Esophagus mucosa (tissue), 1 donor: Measurements from ENCODE around the gene TMEM269. TPM values are rescaled to one million over a fixed set of nuclear protein-coding genes. Genes with fewer than 3 reads are reported as not detected.
"Not testable (repeated sequence)": the region's sequence is repeated elsewhere in the genome, so short reads cannot be mapped to it uniquely, and the experiment has no call there.

Experiments used
- ATAC-seq: fragments of 200-7000 bp; cut with Tn5 transposase; one replicate; pipeline ENCODE4 v1.9.1; 2020
- total RNA-seq: library from RNA; stranded (reverse); gene quantifications from one replicate; pipeline ENCODE4 v1.2.4, GENCODE V29; 2023
- donor health status: DM: yes; HTN: yes; CAD: no.

The TMEM269 gene
- total RNA-seq, 1 donor from 2014 or later: 0.08 TPM

DNA sequence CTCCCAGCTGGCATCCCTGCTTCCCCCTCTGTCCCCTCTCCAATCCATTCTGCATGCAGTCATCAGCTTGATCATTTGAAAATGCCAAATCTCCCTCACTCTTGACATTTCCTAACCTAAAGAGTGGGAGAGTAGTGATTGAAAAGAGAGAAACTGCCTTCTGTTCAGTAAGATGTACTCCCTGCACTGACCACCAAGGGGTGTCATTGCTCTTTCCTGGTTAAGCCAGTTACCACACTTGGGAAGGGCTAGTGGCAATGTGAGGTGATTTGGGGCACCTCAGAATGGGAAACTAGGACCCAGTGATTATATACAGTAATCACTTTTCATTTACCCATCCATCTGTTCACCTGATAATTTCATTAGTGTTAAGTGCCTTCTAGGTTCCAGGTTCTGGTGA lies 6.9 kb upstream of the TMEM269 start:
- ATAC-seq: peak; percentile 65

DNA sequence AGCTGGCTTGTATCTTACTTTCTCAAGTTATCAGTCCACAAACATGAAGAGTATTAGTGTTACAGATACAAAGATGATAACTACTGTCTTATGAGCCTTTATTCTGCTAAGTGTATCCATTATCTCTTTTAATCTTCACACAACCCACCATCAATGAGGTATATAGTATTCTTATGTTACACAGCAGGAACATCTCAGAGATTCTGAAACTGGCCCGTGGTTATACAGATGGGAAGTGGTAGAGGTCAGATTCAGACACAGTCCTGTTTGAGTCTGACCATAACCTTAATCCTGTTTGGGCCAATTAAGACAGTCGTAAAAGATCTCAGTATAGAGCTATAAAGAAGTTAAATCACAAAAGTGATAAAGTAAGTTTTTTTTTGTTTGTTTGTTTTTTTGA lies 5.1 kb upstream of the TMEM269 start:
- ATAC-seq: no peak

DNA sequence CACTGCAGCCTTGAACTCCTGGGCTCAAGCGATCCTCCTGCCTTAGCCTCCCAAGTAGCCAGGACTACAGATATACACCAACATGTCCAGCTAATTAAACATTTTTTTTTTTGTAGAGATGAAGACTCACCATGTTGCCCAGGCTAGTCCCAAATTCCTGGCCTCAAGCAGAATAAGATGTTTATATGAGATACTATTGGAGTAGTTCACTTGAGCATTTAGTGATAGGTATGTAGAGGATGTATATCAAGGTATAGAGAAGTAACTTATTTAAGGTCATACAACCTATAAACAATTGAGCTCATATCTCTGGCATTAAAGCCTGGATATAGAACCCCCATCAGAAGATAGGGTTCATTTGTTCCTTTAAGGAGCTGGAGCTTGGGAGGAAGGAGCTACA lies 4.6 kb upstream of the TMEM269 start:
- ATAC-seq: no peak

DNA sequence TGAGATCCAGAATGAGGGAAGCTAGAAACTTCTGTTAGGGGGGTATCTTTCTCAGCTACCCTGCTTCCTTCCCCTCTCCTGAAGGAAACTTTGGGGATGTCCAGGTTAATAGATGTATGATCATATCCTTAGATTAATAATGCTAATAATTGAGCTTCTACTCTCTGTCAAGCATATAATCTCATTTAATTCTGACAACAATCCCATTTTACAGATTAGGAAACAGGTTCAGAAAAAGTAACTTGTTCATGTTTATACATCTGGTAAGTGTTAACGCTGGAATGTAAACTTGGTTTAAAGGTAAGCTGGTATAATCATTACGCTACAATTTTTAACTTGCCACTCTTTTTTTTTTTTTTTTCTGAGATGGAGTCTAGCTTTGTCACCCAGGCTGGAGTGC lies 1.7 kb upstream of the TMEM269 start:
- ATAC-seq: no peak

DNA sequence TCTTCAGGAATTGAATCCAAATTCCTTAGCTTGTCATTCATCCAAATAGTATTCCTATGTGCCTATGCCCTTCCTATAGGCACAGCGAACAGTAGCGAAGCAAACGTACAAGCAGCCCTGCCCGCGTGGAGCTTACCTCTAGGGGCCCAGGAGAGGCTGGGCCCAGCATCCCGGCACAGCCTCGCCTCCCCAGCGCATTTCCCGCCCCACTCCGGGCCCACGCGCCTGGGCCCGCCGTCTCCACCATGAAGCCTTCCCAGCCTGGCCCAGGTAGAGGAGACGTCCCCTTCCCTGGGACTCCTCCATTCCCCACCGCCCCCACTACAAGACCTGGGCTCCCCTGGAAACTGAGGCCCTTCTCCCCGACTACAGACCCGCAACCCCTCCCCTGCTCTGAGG lies 245 bp upstream of the TMEM269 start:
- ATAC-seq: peak; percentile 10

DNA sequence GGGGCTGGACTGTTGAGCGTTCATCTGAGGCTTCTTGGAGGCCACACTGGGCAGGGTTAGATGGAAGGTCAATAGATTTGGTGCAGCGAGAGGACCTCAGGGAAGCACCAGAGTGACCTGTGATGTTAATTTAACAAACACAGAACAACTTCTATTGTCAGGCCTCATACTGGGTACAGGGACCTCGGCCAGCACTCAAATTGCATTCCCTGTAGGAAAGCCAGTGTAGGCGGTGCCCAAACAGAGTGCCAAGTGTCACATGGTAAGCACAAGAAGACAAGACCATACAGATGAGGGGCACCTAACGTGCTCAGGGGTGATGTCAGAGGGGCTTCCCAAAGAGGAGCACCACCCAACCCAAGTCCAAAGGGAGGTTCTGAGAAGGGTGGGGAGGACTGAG lies 1.3 kb downstream of the TMEM269 start:
- no peak for ATAC-seq

DNA sequence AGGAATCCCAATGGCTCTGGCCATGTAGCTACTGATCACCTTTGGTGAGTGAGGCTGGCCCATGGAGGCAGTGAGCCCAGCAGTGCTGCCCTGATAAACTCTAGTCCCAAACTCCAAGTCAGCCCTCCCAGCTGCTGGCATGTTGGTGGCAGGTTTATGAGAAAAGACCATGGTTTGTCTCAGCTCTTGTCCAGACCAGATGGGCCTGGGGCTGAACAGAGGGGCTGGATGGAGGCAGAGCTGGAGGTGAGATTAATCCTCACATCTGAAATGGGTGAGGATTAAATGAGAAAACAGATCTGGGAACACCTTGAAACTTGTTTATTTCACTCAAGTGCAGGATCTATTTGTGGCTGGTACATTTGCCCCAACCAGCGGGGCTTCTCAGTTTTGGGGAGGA lies 3.2 kb downstream of the TMEM269 start:
- no peak for ATAC-seq

DNA sequence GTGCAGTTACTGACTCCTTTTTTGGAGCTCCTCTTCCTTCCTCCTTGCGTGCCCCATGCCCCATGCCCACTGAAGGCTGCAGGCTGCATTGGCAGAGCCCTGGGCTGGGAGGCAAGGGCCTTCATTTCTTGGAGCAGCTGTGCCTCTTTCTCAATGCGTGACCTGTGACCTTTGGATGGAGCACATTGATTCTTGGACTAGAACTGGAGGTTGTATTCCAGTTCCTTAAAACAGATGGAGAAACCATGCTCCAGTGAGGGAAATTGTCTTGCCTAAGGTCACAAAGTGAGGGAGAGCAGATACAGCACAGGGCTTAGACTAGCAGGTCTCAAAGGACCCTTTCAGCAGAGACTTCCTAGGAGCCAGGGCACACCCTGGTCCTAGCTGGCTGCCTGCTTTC lies 9.0 kb downstream of the TMEM269 start:
- no peak for ATAC-seq

DNA sequence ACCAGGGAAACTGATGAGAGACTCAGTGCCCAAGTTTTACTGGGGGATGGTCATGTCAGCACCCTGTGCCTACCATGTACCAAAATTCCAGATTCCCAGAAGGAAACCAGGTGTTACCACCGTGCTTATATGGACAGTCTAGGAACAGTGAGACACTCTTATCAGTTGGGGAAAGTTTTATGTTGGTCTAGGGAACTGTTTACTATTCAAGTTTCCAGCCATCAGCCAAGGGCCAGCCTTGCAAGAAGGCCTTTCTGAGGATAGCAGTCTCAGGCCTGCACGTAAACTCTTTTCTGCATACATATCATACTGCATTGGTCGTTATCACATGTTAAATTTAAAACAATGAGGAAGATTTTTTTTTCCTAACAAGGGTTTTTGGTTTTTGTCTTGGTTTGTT lies 12.6 kb downstream of the TMEM269 start:
- no peak for ATAC-seq

DNA sequence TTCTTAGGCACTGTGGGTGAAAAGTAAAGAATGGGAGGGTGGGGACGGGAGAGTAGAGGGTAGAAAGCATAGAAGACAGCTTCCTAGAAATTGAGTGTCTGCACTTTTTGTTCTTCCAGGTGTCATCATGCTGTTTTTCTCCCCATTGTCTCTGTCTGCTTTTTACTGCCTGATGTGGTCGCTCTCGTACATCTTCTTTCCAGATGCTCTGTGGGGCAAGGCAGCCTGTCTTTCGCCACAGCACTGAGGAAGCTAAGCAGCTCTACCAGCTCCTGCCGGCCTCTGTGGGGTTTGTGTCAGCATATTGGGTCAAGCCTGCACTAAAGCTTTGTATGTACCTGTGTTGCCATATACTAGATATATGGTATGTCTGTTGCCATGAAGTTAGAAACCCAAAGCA lies 13.2 kb downstream of the TMEM269 start:
- no peak for ATAC-seq

DNA sequence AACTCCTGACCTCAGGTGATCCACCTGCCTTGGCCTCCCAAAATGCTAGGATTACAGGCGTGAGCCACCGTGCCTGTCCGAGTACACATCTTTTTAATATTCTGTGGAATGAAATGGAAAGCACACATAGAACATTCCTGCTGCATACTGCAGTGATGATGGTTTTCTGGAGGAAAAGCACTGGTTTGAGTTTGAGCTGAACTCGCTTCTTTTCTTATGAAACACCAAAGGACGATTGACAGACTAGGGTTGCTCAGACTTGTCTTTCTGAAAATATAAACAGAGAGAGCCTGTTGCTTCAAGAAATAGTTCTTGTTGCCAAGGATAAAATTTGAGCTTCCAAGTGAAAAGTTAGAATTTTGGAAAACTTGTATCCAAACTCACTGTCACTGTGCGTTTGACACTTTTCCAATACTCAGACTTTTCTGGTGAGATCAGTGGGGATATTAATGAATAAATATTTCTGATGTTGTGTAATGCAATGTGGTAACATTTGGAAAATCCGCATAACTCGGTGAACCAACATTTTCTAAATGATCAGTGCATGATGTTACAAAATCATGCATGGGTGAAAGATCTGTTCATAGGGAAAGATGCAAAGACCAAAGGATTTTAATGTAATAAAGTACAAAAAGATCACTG lies 17.2 kb downstream of the TMEM269 start:
- no peak for ATAC-seq

DNA sequence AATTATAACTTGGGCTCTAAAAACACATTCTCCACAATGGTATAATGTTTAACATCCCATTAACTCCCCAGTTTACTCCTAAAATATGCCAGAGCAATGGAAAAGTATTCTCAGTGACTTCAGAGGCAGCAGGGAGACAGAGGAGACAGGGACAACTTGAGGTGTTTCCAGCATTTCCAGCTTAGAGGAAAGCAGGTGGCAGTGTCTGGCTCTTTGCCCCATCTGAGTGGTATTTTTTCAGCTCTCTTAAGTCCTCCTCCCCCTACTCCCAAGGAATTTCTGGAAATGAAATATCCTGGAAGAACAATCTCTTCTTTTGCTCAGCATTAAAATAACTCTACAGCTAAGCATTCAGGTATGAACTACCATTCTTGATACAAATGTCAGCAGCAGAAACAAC lies 21.4 kb downstream of the TMEM269 start:
- no peak for ATAC-seq

DNA sequence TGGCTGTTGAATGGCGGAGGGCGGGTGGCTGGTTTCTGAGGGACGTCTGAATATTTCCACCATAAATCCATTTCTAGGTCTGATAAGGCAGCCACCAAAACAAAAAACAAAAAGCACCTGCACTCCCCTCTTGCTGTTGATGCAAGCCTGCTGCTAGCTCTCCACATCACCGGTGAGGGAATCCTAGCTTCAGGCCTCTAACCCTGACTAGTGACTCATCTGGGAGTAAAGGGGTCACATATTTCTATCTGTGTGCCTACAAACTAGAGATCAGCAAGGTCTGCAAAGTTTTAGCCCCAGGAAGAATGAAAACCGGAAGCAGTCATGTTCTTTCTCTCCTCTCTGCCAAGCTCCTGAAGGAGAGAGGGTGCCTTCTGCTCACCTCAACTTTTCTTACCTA lies 21.8 kb downstream of the TMEM269 start:
- ATAC-seq: no peak

DNA sequence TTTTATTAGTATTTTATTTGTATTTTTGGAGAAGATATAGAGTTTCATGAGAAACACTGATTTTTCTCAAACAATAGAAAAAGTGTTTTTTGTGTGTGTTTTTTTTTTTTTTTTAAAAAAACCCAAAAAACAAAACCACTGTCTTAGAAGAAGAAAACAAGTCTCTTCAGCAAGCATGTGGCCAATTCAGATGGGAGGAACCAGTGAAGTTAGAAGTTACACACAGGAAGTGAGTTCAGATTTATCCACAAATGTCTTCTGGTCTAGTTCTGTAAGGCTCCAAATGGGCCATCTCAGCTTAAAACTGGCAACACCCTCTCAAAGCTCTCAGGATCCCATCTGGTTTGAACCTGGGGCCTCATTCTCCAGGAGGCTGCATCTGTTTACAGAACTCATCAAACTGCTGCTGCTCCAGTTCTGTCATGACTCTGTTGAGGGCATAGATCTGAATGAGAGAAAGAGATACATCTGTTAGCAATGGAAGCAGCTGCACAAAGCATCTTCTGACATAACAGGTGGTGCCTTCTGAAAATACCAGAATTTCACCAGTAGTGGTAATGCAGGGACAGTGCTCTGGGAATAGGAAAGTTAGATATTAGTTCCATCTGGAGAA lies 22.4 kb downstream of the TMEM269 start:
- ATAC-seq: no peak

DNA sequence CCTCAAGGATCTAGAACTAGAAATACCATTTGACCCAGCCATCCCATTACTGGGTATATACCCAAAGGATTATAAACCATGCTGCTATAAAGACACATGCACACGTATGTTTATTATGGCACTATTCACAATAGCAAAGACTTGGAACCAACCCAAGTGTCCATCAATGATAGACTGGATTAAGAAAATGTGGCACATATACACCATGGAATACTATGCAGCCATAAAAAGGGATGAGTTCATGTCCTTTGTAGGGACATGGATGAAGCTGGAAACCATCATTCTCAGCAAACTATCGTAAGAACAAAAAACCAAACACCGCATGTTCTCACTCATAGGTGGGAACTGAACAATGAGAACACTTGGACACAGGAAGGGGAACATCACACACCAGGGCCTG lies 30.0 kb downstream of the TMEM269 start:
- ATAC-seq: not testable (repeated sequence)

DNA sequence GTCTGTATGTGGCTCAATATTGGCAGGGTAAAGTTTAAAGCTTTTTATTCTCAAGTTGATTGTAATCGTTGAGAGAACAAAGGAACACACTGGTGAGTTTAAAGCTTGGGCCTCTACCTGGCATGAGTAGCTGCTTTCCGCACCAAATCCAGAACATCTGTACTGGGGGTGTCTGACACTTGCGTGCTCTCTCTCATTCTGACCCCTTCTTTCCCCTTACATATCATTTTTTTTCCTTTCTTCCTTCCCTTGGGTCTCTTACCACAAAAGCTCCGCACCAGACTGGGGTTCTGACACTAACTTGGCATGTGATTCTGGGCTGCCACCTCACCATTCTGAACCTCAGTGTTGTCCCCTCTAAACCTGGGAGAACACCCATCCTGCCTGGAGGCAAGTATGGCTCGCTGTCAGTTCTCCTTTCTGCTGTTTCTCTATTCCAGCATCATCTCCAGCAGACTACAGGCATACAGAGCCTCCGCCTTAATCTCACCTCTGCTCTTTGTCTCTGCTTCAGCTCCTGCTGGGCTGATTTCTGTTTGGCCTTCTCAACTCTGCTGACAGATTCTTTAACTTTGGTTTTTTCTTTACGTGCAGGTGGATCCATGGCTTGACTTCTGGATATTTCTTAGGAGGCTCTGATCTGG lies 31.3 kb downstream of the TMEM269 start:
- ATAC-seq: peak; percentile 3

DNA sequence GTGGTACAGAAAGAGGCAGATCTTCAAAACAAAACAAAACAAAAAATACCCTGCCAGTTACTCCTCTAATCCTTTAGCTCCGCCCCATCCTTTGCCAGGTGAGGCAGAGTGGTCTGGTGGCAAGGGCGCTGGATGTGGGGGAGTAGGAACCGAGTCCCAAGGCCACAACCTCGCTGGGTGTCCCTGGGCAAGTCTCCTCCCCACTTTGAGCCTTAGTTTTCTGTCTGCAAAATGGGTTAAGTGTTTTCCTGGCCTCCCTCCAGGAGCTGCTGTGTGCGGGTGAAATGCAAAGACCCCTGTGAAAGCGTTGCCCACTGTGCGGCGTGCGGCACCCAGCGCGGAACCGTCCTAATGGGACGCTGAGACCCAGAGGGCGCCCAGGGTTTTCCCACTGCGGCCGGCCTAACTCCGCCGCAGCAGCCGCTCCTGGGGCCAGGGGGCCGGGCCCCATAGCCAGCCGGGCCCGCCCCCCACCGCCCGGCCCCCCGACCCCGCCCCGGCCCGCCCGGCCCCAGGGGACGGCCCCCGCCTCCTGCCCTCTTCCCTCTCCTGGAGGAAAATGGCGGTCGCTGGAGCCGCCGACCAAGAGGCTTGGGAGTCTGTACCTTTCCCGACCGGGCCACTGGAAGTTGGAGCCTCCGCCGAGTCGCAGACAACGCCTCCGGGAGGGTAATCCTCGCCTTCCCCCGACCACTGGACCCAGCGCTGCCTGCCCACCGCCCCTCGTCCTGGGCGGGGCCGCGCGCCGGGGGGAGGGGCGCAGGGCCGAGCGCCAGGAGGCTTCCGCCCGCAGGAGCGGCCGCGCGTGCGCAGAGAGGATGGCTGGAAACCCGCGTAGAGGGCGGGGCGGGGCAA lies 32.0 kb downstream of the TMEM269 start, which contains the start of the genes ERMAP and SVBP:
ERMAP (plus strand) TSS at position 538 of the 855 bp plus-strand sequence. CDS start 13,327 bp downstream, outside the sequence.
SVBP (minus strand) TSS at position 813 of the 855 bp plus-strand sequence. CDS start 853 bp downstream, outside the sequence.
- ATAC-seq: peak; percentile 99

DNA sequence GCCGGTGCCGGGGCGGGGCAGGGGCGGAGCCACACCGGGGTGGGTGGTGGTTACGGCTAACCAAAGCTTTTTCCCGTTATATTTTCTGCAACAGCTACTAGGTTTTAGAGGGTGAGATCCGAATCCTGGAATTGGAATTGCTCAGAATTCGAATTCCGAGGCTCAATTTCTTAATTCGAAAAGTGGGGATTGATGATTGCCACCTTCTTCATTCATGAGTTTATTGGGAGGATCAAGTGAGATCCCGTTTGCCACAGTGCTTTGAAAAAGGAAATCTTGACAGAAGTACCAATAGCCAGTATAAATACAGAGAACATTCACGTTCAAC lies 32.6 kb downstream of the TMEM269 start:
- no peak for ATAC-seq

DNA sequence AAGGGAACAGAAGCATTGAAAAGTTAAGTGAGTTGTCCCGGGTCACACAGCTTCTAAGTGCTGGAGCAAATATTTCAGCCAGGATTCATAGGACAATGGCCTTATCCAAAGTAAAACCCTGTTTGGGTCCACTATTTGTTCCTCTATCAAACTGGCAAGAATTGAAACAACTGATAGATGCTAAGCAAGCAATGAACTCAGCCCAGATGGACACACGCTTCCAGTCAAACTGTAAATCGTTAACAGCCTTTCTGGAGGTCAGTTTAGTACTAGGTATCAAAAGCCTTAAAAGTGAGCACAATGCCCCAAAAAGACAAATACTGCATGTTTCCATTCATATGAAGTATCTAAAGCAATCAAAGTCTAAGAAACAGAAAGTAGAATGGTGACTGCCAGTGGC lies 33.2 kb downstream of the TMEM269 start:
- ATAC-seq: no peak

DNA sequence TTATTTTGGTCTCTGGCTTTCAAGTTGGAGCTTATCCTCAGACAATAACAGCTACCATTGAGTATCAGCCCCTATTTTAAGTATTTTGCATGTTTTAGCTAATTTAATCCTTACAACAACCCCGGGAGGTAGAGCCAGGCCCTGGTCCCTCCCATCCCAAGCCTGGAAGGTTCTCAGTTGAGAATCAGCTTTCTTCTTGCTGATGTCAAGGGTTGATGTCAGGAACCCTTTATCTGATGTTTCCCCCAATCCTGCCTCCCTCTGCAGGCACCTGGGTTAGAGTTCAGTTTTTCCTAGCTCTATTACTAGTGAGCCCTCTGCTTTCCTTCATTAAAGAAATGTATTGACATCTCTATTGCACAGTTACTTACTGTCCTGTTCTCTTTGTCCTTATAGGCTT lies 36.0 kb downstream of the TMEM269 start:
- ATAC-seq: no peak

DNA sequence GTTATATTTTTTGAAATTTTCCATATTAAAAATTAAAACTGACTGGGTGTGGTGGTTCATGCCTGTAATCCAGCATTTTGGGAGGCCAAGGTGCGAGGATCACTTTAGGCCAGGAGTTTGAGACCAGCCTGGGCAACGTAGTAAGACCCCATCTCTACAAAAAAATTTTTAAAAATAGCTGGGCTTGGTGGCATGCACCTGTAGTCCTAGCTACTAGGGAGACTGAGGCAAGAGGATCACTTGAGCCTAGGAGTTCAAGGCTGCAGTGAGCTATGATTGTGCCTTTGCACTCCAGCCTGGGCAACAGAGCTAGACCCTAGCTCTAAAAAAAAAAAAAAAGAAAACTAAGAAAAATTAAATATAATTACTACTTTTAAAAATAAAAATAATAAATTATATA lies 36.9 kb downstream of the TMEM269 start:
- ATAC-seq: no peak

DNA sequence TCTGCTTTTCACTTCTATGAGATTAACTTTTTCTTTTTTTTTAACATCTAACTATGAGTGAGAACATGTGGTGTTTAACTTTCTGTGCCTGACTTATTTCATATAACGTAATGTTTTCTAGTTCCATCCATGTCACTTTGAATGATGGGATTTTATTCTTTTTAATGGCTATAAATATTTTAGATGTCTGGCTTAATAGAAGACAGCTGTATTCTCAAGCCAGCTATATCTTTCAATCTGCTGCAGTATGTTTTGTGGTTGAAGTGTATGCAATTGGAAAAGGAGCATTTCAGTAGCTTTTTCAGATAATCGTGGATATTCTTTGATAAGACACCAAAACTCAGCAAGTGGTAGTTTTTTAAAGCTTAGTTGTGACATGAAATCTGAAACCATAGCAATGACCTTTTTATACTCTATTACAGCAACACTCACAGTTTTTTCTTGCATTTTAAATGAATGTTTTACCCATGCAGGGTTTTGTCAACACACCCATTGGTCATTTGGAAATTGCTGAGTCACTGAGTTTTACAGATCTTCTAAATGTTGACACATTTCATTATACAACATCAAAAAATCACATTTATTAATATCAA lies 38.1 kb downstream of the TMEM269 start:
- no peak for ATAC-seq

DNA sequence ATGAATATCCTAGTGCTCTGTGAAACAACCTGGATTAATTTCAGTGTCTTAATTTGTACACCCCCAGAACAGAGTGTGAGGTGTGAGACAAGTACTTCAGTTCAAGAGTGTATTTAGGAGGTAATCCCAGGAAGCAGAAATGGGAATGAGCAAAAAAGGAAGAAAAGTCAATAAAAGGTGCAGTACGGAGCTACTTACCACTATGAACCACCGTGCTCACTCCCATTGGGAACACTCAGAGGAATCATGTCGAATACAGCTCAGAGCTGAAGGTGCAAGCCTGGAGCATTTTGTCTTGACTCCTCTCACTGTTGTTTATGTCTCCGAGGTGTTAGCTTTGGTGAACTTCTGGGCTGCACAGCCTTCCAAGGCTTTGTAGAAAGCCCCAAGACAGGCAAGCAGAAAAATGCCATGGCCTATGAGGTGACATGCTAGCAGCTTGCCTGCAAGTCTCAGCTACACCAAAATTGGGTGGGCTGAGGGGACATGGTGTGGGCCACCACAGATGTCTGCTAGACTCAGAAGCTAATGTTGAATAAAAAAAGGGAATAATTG lies 39.8 kb downstream of the TMEM269 start:
- ATAC-seq: no peak
